ENCODE results near the gene PNMT. TPM values are rescaled to one million over a fixed set of nuclear protein-coding genes. Genes with fewer than 3 reads are reported as not detected.

Gene PNMT
- total RNA-seq, 4 donors from 2014 or later = 1.1 to 3.3 (median 1.2) TPM; not detected in 1

- Histone ChIP-seq H3K4me3 (replicated peaks in 1 of 3) (no peak overlapping the region), H3K36me3 (peaks cover 38 to 48% of the 10 kb centered on the region in 2 donors)
Observed at GRCh38 chr17:39716073-39716818, 48.0 kb downstream of the PNMT start.

GRCh38 chr17:39716879-39717536 is 48.8 kb downstream of the PNMT start:
- Histone ChIP-seq H3K27ac (peak overlapping the region; percentile 36 to 63 (median 58)), H3K4me3 (replicated peaks in 1 of 3) (no peak overlapping the region), H3K4me1 (peaks cover 3 to 13% of the 10 kb centered on the region in 2 donors), H3K36me3 (peaks cover 33 to 44% of the 10 kb centered on the region in 2 donors), H3K9me3 (no peaks in the 10 kb centered on the region), H3K27me3 (no peaks in the 10 kb centered on the region)
- peak in 1 of 2 donors; percentile 44 for DNase-seq
- intact Hi-C loops (cut with DNase I) = no loop called here
- TF ChIP-seq CTCF (IDR thresholded peaks at IDR 0.05) (no peak), POLR2A (IDR thresholded peaks at IDR 0.05) (no peak)
- WGBS, 2 donors = 84 to 90% methylated on average over 9 to 11 of the region's 11 CpGs

More at GRCh38 chr17:39716073-39716818, 48.0 kb downstream of the PNMT start:
- TF ChIP-seq CTCF (IDR thresholded peaks at IDR 0.05) = no peak
- TF ChIP-seq POLR2A (IDR thresholded peaks at IDR 0.05) = no peak
- 77 to 81% methylated on average over 14 to 15 of the region's 15 CpGs for WGBS, 2 donors
- H3K27ac ChIP-seq = peak overlapping the region; percentile 39 to 63 (median 58)
- H3K27me3 ChIP-seq = no peaks in the 10 kb centered on the region
- peaks cover 7 to 13% of the 10 kb centered on the region in 2 donors for H3K4me1 ChIP-seq
- H3K9me3 ChIP-seq = no peaks in the 10 kb centered on the region
- peak; percentile 63 to 81 for DNase-seq
- intact Hi-C loops (cut with DNase I) = no loop called here

GRCh38 chr17:39717660-39718059 is 49.4 kb downstream of the PNMT start:
- no peaks in the 10 kb centered on the region for H3K9me3 ChIP-seq
- TF ChIP-seq CTCF (IDR thresholded peaks at IDR 0.05) = no peak
- TF ChIP-seq POLR2A (IDR thresholded peaks at IDR 0.05) = no peak
- no peak overlapping the region for H3K4me3 ChIP-seq (replicated peaks in 1 of 3)
- DNase-seq = no peak
- no peaks in the 10 kb centered on the region for H3K27me3 ChIP-seq
- no peak overlapping the region for H3K27ac ChIP-seq
- intact Hi-C loops (cut with DNase I) = no loop called here
- H3K4me1 ChIP-seq = peaks cover 3 to 13% of the 10 kb centered on the region in 2 donors
- H3K36me3 ChIP-seq = peaks cover 28 to 40% of the 10 kb centered on the region in 2 donors
- WGBS, 2 donors = 82 to 89% methylated on average over 6 of the region's 6 CpGs

- Histone ChIP-seq H3K27ac (no peak overlapping the region), H3K36me3 (peaks cover 36 to 51% of the 10 kb centered on the region in 2 donors), H3K4me3 (replicated peaks in 1 of 3) (no peak overlapping the region), H3K9me3 (no peaks in the 10 kb centered on the region), H3K27me3 (no peaks in the 10 kb centered on the region), H3K4me1 (peaks cover 3 to 13% of the 10 kb centered on the region in 2 donors)
- WGBS, 2 donors = 86 to 90% methylated on average over 7 of the region's 7 CpGs
- intact Hi-C loops (cut with DNase I) = no loop called here
- TF ChIP-seq POLR2A (IDR thresholded peaks at IDR 0.05) (no peak), CTCF (IDR thresholded peaks at IDR 0.05) (no peak)
- no peak for DNase-seq
Observed at GRCh38 chr17:39719563-39720355, 51.5 kb downstream of the PNMT start.

Other genes with a start within 250 kb of the PNMT start
- 10 to 100 TPM; 22.4 to 29.6 (median 25.0) TPM for gene MED1, start 217.2 kb upstream of the PNMT start, total RNA-seq
- gene CDK12, start 207.0 kb upstream of the PNMT start, total RNA-seq = 10 to 100 TPM; 46.1 to 71.6 (median 50.6) TPM
- gene NEUROD2, start 60.5 kb upstream of the PNMT start, total RNA-seq = not detected
- gene PPP1R1B, start 41.5 kb upstream of the PNMT start, total RNA-seq = 1 to 10 TPM in 1 of 4 donors, not detected in 3; 1.2 TPM
- gene STARD3, start 31.3 kb upstream of the PNMT start, total RNA-seq = 10 to 100 TPM; 44.5 to 73.6 (median 53.0) TPM
- 1 to 10 TPM in 3 of 4 donors, under 1 TPM in 1; 0.63 to 2.1 (median 1.5) TPM for gene TCAP, start 3.1 kb upstream of the PNMT start, total RNA-seq
- 10 to 100 TPM; 55.6 to 88.1 (median 72.7) TPM for gene PGAP3, start 19.6 kb downstream of the PNMT start, total RNA-seq
- 100 to 1,000 TPM in 3 of 4 donors, 10 to 100 TPM in 1; 74.3 to 170 (median 139) TPM for gene ERBB2, start 31.6 kb downstream of the PNMT start, total RNA-seq
- gene MIEN1, start 62.1 kb downstream of the PNMT start, total RNA-seq = 100 to 1,000 TPM in 1 of 4 donors, 10 to 100 TPM in 3; 39.8 to 134 (median 70.3) TPM
- gene GRB7, start 69.5 kb downstream of the PNMT start, total RNA-seq = 10 to 100 TPM in 1 of 4 donors, 1 to 10 TPM in 3; 7.1 to 14.0 (median 8.7) TPM
- 1 to 10 TPM; 1.8 to 2.8 (median 2.6) TPM for gene IKZF3, start 195.9 kb downstream of the PNMT start, total RNA-seq
- under 1 TPM in 1 of 4 donors, not detected in 3; 0.40 TPM for gene ZPBP2, start 199.7 kb downstream of the PNMT start, total RNA-seq

All from thyroid gland (tissue), 4 donors.